Colonic mucosa (tissue), 4 donors: ENCODE results near the gene ADCY4. TPM values are rescaled to one million over a fixed set of nuclear protein-coding genes. Genes with fewer than 3 reads are reported as not detected.

Experiments used
- DNase-seq: peaks from one replicate; pipeline ENCODE4 v3.0.0-alpha.2; 2020
- H3K27ac ChIP-seq: fragments of 200-600 bp; one replicate; pipeline ENCODE4 v1.8.0; 2021
- H3K27me3 ChIP-seq: fragments of 200-600 bp; one replicate; pipeline ENCODE4 v1.8.0; 2021
- H3K36me3 ChIP-seq: fragments of 200-600 bp; one replicate; pipeline ENCODE4 v1.8.0; 2021
- H3K4me1 ChIP-seq: fragments of 200-600 bp; one replicate; pipeline ENCODE4 v1.8.0; 2021; ENCODE audit warnings: mild to moderate bottlenecking
- H3K4me3 ChIP-seq: fragments of 200-600 bp; one replicate; pipeline ENCODE4 v1.8.0; 2021
- H3K9ac ChIP-seq, 2 donors: one replicate each; pipeline ENCODE4 v1.7.0; 2013; ENCODE audit warnings: control low read depth in 2 of 2, low read depth in 2 of 2, low read length in 2 of 2
- H3K9me3 ChIP-seq: fragments of 200-600 bp; one replicate; pipeline ENCODE4 v1.8.0; 2021
- CTCF ChIP-seq: fragments of 200-600 bp; IDR thresholded peaks from one replicate; pipeline ENCODE4 v1.8.0; 2022; ENCODE audit warnings: antibody characterized with exemption, mild to moderate bottlenecking
- intact Hi-C: fragments of 100-400 bp; cut with DNase I; formaldehyde crosslinking; loops from one replicate; pipeline ENCODE4 v1.14.1; 2022
- total RNA-seq, 2 donors: library from RNA; stranded (reverse); fragmentation: NEBNext Ultra II Directional in 1 of 2; extraction: Animal tissue kit (Norgen Biotek cat#: 25700) in 1 of 2; gene quantifications; one replicate each; pipeline ENCODE4 v1.2.1, GENCODE V29; 2021
- donor health status: healthy.
- donor health status: DM: no; HTN: no; CAD: no.
- donor health status: DM: no; HTN: no; CAD: no.

ADCY4 gene
- total RNA-seq, 2 donors from 2014 or later = 6.7 to 10.2 TPM

GRCh38 chr14:24271834-24272263 lies 63.0 kb downstream of the ADCY4 start:
- Histone ChIP-seq H3K9ac (peak overlapping the region; percentile 94 to 98), H3K4me3 (peak overlapping the region; percentile 75), H3K4me1 (no peaks in the 10 kb centered on the region), H3K9me3 (no peaks in the 10 kb centered on the region), H3K27me3 (no peaks in the 10 kb centered on the region), H3K36me3 (peaks cover 2% of the 10 kb centered on the region), H3K27ac (peak overlapping the region; percentile 95)
- no peak for DNase-seq
- no peak for TF ChIP-seq CTCF
- intact Hi-C loops = loop anchor here (2.0 kb wide), 1 partner anchor 29 kb away; the partner anchor contains the start of gene TINF2

DNA sequence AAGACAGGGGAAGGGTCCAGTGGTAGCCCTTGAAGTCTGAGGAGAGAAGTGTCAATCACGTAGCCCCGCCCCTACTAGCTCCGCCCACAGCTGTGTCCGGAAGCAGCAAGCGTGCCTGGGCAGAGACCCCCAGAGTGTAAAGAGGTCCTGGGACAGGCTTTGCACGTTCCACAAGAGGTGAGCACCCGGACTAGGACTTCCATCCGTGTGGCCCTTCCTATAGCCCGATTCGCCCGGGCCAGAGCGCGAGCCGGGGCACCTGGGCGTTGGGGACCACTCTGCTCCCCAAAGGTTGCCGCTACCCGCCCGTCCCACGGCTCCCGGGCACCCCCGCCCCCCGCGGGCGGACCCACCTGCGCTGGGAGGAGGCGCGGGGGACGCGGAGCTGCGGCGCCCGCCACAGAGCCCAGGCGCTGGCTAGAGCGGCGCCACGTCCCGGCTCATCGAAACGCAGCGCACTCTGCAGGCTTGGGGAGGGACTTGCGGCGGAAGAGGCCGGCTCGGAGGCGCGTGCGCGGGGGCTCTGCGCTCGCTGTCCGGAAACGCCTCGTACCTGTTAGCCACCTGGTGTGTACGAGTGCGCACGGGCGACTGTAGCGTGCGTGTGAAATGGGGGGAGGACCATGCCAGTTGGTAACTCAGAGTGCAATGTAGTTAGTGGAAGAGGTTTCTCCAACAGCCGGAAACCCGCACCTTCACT lies 63.6 kb downstream of the ADCY4 start, which contains the start of gene RABGGTA:
RABGGTA (minus strand) TSS at position 464 of the 700 bp plus-strand sequence. CDS start 482 bp downstream, outside the sequence.
- H3K27me3 ChIP-seq = no peaks in the 10 kb centered on the region
- intact Hi-C loops = loop anchor here (2.0 kb wide), 1 partner anchor 28 kb away; the partner anchor contains the start of gene TINF2
- DNase-seq = peak; percentile 88
- H3K36me3 ChIP-seq = peaks cover 7% of the 10 kb centered on the region
- peak within 1 kb of the TSS; percentile 75 for H3K4me3 ChIP-seq
- peak; percentile 69 for TF ChIP-seq CTCF
- no peaks in the 10 kb centered on the region for H3K4me1 ChIP-seq
- H3K9me3 ChIP-seq = no peaks in the 10 kb centered on the region
- peak within 1 kb of the TSS; percentile 95 for H3K27ac ChIP-seq
- peak within 1 kb of the TSS; percentile 94 to 98 for H3K9ac ChIP-seq

DNA sequence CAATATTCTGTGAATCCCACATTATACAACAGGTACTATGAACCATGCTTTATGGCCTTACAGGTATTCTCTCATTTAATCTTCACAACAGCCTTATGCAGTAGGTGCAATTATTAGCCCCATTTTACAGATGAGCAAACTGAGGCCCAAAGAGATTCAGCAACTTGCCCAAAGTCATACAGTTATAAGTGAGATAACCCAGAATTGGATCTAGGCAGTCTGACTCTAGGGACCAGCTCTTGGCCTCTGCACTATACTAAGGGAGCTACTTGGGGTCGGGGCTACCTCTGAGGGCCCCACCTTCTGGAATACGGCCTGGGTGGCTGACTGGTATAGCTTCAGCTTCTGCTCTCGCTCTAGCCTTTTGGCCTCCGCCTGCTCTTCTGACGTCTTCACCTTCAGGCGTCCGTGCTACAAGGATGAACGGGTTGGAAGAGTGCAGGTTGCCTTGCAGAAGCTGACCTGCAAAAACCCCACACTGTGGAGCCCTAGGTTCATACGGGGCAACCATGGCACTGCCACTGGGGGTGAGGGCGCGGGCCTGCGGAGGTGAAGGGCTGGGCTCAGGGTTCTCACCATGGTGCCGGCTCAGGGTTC lies 64.2 kb downstream of the ADCY4 start:
- Histone ChIP-seq H3K4me3 (peak overlapping the region; percentile 75), H3K9me3 (no peaks in the 10 kb centered on the region), H3K9ac (peak overlapping the region; percentile 94 to 98), H3K4me1 (no peaks in the 10 kb centered on the region), H3K27ac (peak overlapping the region; percentile 95), H3K36me3 (peaks cover 7% of the 10 kb centered on the region), H3K27me3 (no peaks in the 10 kb centered on the region)
- TF ChIP-seq CTCF = no peak
- DNase-seq = no peak
- intact Hi-C loops = loop anchor here (2.0 kb wide), 1 partner anchor 28 kb away; the partner anchor contains the start of gene TINF2

- H3K27ac ChIP-seq = no peak overlapping the region
- no peak for DNase-seq
- H3K4me1 ChIP-seq = no peaks in the 10 kb centered on the region
- no peak overlapping the region for H3K4me3 ChIP-seq
- TF ChIP-seq CTCF = no peak
- H3K9ac ChIP-seq = no peak overlapping the region
- H3K36me3 ChIP-seq = peaks cover 7% of the 10 kb centered on the region
- no peaks in the 10 kb centered on the region for H3K27me3 ChIP-seq
- intact Hi-C loops = loop anchor here (2.0 kb wide), 1 partner anchor 27 kb away; the partner anchor contains the start of gene TINF2
- H3K9me3 ChIP-seq = no peaks in the 10 kb centered on the region
Observed at GRCh38 chr14:24269910-24270536, 64.8 kb downstream of the ADCY4 start.

DNA sequence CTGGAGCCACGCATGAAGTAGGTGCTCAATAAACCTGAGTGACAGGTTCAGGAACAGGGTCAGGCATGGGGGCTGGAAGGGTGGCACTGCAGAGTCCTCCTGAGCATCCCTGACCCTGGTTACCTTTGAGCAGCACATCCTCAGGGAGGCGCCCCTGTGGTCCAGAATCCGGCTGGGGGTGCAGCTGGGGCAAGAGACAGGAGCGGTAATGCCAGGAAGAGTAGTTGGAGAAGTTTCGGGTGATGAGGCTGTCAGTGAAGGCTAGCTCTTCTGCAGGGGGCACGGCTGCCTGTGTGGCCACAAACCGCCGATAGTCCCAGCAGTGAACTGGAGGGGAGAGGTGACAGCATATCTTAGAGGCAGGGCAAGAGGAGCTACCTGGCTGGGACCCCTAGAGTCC lies 65.5 kb downstream of the ADCY4 start:
- no peaks in the 10 kb centered on the region for H3K27me3 ChIP-seq
- H3K27ac ChIP-seq = no peak overlapping the region
- H3K4me1 ChIP-seq = no peaks in the 10 kb centered on the region
- peaks cover 7% of the 10 kb centered on the region for H3K36me3 ChIP-seq
- DNase-seq = no peak
- no peak overlapping the region for H3K9ac ChIP-seq
- TF ChIP-seq CTCF = no peak
- no peaks in the 10 kb centered on the region for H3K9me3 ChIP-seq
- intact Hi-C loops = no loop called here
- no peak overlapping the region for H3K4me3 ChIP-seq

Other genes starting within 250 kb of the ADCY4 start
- gene PCK2, start 240.8 kb downstream of the ADCY4 start, total RNA-seq = 100 to 1,000 TPM; 133 to 173 TPM
- gene DCAF11, start 220.3 kb downstream of the ADCY4 start, total RNA-seq = 100 to 1,000 TPM in 1 of 2 donors, 10 to 100 TPM in 1; 89.2 to 106 TPM
- gene NRL, start 220.1 kb downstream of the ADCY4 start, total RNA-seq = 1 to 10 TPM in 1 of 2 donors, under 1 TPM in 1; 0.88 to 2.7 TPM
- gene FITM1, start 204.4 kb downstream of the ADCY4 start, total RNA-seq = 1 to 10 TPM in 1 of 2 donors, under 1 TPM in 1; 0.85 to 1.5 TPM
- gene PSME1, start 198.9 kb downstream of the ADCY4 start, total RNA-seq = 100 to 1,000 TPM; 199 to 235 TPM
- gene EMC9, start 193.5 kb downstream of the ADCY4 start, total RNA-seq = 10 to 100 TPM; 21.1 to 49.6 TPM
- 100 to 1,000 TPM; 151 to 320 TPM for gene PSME2, start 188.5 kb downstream of the ADCY4 start, total RNA-seq
- gene RNF31, start 187.6 kb downstream of the ADCY4 start, total RNA-seq = 10 to 100 TPM; 36.1 to 70.4 TPM
- 10 to 100 TPM; 54.4 to 57.5 TPM for gene IRF9, start 173.8 kb downstream of the ADCY4 start, total RNA-seq
- 1 to 10 TPM; 5.1 TPM for gene REC8, start 163.0 kb downstream of the ADCY4 start, total RNA-seq
- 10 to 100 TPM; 19.3 to 78.2 TPM for gene IPO4, start 146.3 kb downstream of the ADCY4 start, total RNA-seq
- gene TM9SF1, start 139.6 kb downstream of the ADCY4 start, total RNA-seq = 10 to 100 TPM; 58.8 to 65.6 TPM
- under 1 TPM; 0.19 to 0.49 TPM for gene TSSK4, start 129.4 kb downstream of the ADCY4 start, total RNA-seq
- gene CHMP4A, start 121.6 kb downstream of the ADCY4 start, total RNA-seq = 10 to 100 TPM; 47.8 to 48.0 TPM
- gene MDP1, start 119.0 kb downstream of the ADCY4 start, total RNA-seq = 10 to 100 TPM in 1 of 2 donors, 1 to 10 TPM in 1; 8.2 to 10.9 TPM
- gene NEDD8, start 102.7 kb downstream of the ADCY4 start, total RNA-seq = 100 to 1,000 TPM; 126 to 150 TPM
- gene GMPR2, start 102.1 kb downstream of the ADCY4 start, total RNA-seq = 10 to 100 TPM; 57.9 to 68.1 TPM
- 10 to 100 TPM; 45.5 to 45.7 TPM for gene TINF2, start 92.4 kb downstream of the ADCY4 start, total RNA-seq
- 1 to 10 TPM in 1 of 2 donors, under 1 TPM in 1; 0.40 to 3.9 TPM for gene TGM1, start 71.9 kb downstream of the ADCY4 start, total RNA-seq
- 10 to 100 TPM; 37.3 to 38.3 TPM for gene RABGGTA, start 63.5 kb downstream of the ADCY4 start, total RNA-seq
- 10 to 100 TPM; 38.0 to 42.4 TPM for gene DHRS1, start 35.3 kb downstream of the ADCY4 start, total RNA-seq
- 10 to 100 TPM; 23.8 to 49.8 TPM for gene NOP9, start 35.2 kb downstream of the ADCY4 start, total RNA-seq
- 10 to 100 TPM in 1 of 2 donors, 1 to 10 TPM in 1; 7.7 to 12.9 TPM for gene CIDEB, start 27.1 kb downstream of the ADCY4 start, total RNA-seq
- 1 to 10 TPM; 2.7 to 7.8 TPM for gene LTB4R2, start 24.9 kb downstream of the ADCY4 start, total RNA-seq
- gene LTB4R, start 23.6 kb downstream of the ADCY4 start, total RNA-seq = 1 to 10 TPM; 1.5 to 4.0 TPM
- 10 to 100 TPM; 30.1 to 38.2 TPM for gene RIPK3, start 4.9 kb upstream of the ADCY4 start, total RNA-seq
- 10 to 100 TPM; 11.2 to 24.0 TPM for gene NFATC4, start 33.1 kb upstream of the ADCY4 start, total RNA-seq
- gene NYNRIN, start 63.9 kb upstream of the ADCY4 start, total RNA-seq = 10 to 100 TPM; 13.0 to 26.7 TPM
- 1 to 10 TPM; 1.8 to 2.0 TPM for gene CBLN3, start 94.6 kb upstream of the ADCY4 start, total RNA-seq
- gene KHNYN, start 94.9 kb upstream of the ADCY4 start, total RNA-seq = 10 to 100 TPM; 82.6 to 90.4 TPM
- gene SDR39U1, start 107.7 kb upstream of the ADCY4 start, total RNA-seq = 10 to 100 TPM; 32.5 to 40.9 TPM
- gene CMA1, start 173.2 kb upstream of the ADCY4 start, total RNA-seq = 1 to 10 TPM; 1.3 TPM
- 1 to 10 TPM; 3.2 to 5.4 TPM for gene CTSG, start 241.2 kb upstream of the ADCY4 start, total RNA-seq